Measurements from ENCODE around the gene PDE6A. TPM values are rescaled to one million over a fixed set of nuclear protein-coding genes. Genes with fewer than 3 reads are reported as not detected.
"Not testable (repeated sequence)": the region's sequence is repeated elsewhere in the genome, so short reads cannot be mapped to it uniquely, and the experiment has no call there.

Gene PDE6A
- total RNA-seq, 2 donors from 2014 or later = 4.2 to 4.7 TPM

DNA sequence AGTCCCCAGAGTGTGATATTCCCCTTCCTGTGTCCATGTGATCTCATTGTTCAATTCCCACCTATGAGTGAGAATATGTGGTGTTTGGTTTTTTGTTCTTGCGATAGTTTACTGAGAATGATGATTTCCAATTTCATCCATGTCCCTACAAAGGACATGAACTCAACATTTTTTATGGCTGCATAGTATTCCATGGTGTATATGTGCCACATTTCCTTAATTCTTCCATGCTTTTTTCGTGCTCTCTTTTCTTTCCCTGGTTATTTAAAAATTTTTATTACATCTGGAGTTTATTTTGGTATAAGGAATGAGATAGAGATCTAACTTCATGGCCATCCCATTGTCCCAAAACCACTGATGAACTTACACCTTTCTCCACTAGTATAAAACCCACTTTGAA is 65.0 kb downstream of the PDE6A start:
- ATAC-seq; DNase-seq; intact Hi-C loops (cut with DNase I, micrococcal nuclease): not testable (repeated sequence)

DNA sequence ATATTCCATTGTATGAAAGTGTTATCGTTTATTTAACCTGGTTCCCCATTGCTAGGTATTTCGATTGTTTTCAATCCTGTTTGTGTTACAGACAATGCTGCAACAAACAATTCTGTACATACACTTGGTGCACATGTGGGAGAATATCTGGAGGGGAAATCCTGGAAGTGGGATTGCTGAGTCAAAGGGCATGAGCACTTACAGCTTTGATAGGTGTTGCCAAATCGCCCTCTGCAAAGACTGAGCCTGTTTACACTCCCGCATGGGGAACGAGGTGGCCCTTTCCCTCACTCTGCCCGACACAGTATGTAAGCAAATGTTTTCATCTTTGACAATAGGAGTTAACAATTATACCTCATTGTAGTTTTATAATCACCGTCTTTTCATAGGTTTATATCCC is 66.2 kb downstream of the PDE6A start:
- intact Hi-C loops (cut with DNase I, micrococcal nuclease) = no loop called here
- DNase-seq = peak; percentile 46 to 79
- ATAC-seq = peak; percentile 85

DNA sequence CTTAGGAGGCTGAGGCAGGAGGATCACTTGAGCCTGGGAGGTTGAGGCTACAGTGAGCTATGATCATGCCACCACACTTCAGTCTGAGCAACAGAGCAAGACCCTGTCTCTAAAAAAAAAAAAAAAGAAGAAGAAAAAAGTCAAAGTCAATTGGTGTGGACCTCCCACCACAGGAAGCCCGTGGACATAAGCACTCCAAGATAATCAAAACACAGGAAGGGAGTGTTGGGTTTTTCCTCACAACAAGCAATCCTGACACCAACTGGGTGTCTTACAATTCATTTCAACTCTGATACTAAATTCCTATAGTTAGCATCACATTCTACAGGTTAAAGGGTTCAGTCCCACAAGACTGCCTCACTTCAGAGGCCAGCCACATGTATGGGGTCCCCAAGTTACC is 70.7 kb downstream of the PDE6A start:
- DNase-seq (no peak), ATAC-seq (no peak)
- intact Hi-C loops (cut with DNase I, micrococcal nuclease) = no loop called here

DNA sequence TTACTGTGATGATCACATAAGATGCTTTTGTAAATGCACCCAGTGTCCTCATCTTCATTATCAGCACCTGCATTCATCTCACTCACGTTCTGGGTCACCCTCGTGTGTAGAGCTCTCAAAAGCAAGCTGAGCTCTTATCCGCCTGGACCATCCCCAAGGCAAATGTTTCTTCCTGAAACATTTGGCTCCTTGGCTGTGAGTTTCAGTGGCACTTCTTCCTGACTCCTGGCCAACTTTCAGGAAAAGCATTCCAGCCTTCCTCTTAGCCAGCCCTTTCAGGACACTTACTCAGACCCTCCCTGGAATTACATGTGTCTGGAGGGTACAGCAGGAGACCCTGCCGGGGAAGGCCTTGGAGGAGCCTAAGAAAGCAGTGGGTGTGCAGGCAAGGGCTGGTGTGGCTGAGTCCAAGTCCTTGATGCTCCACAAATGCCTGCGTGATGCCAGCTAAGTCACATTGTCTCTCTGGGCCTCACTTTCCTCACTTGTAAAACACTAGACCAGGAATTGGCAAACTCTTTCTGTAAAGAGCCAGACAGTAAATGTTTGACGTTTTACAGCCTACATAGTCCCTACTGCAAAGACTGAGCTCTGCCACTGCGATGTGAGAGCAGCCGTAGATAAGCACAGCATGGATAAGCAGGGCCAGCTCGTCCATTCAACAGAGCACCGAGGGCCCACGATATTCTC is 72.1 kb downstream of the PDE6A start:
- peak; percentile 45 for ATAC-seq
- intact Hi-C loops (cut with DNase I, micrococcal nuclease) = no loop called here
- peak in 1 of 2 donors; percentile 43 for DNase-seq

DNA sequence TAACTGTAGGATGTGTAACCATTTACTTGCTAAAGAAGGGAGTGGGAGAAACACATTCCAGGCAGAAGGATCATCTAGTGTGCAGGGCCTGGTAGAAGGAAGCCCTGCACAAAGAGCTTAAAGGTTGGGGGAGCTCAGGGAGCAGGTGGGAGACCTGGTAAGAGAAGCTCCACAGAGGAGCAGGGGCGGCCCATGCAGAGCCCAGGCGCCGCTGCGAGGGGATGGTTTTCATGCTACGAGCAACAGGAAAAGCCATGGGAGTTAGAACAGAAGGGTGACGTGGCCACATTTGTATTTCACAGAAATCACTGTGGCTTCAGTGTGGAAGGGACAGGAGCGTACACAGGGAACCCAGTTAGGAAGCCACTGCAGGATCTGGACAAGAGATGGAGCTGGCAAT is 73.1 kb downstream of the PDE6A start:
- intact Hi-C loops (cut with DNase I, micrococcal nuclease) = no loop called here
- no peak for ATAC-seq
- DNase-seq = no peak

DNA sequence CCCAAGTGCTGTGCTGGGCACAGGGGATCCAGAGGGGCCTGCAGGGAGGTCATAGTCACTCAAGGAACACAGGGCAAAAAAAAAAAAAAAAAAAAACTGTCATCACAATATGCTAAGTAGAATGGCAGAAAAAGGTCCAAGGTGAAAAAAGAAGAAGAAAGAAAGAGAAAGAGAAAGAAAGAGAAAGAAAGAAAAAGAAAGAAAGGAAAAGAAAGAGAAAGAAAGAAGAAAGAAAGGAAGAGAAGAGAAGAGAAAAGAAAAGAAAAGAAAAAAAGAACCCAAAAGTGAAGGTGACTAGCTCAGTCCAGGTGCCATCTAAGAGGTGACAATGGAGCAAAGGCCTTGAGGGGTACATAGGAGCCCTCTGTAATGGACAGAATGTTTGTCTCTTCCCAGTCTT is 73.9 kb downstream of the PDE6A start:
- ATAC-seq (no peak), DNase-seq (no peak)
- intact Hi-C loops (cut with DNase I, micrococcal nuclease) = no loop called here

DNA sequence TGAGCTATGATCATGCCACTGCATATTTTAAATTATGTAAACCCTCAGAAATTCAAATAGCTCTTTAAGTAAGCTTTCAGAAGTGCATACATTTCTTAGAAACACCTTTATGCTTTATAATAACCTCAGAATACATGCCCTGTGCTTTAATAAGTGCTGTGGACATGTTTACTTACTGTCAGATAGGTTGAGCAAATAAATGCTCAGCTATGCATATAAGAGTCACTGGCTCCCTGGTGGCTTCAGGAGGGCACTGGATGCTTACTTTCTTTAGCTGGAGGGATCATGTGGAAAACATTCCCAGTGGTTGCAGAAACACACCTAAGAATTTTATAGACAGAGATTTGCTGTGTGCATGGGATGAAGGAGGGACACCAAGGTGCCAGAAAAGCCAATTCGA is 74.4 kb downstream of the PDE6A start:
- no peak for DNase-seq
- intact Hi-C loops (cut with DNase I, micrococcal nuclease) = no loop called here
- peak; percentile 13 for ATAC-seq

DNA sequence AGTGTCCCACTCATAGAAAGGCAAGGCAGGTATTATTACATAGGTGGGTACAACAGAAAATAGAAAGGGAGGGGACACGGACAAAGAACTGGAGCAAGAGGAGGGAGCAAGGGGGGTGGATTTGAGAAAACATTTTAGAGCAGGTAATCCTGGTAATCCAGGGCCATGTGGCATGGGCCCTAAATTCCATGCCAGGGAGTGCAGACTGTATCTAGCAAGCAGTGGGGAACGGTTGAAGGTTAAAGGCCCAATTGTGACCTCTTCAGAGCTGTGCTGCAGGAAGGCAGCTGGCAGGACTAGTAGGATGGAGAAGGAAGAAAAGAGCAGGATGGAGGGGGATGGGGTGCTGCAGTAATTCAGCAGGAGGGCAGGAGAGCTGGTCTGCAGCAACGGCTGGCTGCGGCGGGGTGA is 75.2 kb downstream of the PDE6A start:
- intact Hi-C loops (cut with DNase I, micrococcal nuclease) = no loop called here
- peak; percentile 75 to 89 for DNase-seq
- ATAC-seq = peak; percentile 82

DNA sequence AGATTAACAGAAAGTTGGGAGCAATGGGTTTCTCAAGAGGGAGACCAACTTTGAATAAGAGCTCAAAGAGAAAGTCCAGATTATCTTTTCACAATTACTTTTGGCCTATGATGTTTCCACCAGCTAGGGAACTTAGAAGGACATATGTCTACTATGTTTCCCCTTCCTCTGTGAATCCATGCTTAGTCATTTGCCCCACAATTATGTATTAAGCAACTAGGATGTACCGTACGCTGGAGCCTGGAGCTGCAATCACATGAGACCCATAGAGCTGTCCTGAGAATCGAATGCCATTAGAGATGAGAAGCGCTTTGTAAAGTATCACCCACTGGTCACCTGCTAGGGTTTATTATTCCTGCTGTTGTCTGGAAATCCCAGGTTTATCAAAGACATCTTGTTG is 78.8 kb downstream of the PDE6A start:
- no peak for DNase-seq
- ATAC-seq = no peak
- intact Hi-C loops (cut with DNase I, micrococcal nuclease) = no loop called here

DNA sequence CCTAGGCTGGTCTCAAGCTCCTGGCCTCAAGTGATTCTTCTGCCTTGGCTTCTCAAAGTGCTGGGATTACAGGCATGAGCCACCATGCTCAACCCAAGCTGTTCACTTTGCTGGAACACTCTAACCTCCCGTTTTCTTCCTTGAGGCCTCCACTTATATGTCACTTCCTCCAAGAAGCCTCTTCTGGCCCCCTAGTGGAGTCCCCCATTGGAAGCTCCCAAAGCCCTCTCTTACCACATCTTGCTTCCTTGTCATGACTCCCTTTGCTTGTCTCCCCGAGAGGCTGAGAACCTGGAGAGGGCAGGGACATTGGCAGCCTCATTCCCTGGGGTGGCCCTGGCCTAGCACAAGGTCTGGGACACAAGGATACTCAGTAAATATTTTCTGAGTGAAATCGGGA is 80.8 kb downstream of the PDE6A start:
- intact Hi-C loops (cut with DNase I, micrococcal nuclease) = no loop called here
- ATAC-seq = no peak

DNA sequence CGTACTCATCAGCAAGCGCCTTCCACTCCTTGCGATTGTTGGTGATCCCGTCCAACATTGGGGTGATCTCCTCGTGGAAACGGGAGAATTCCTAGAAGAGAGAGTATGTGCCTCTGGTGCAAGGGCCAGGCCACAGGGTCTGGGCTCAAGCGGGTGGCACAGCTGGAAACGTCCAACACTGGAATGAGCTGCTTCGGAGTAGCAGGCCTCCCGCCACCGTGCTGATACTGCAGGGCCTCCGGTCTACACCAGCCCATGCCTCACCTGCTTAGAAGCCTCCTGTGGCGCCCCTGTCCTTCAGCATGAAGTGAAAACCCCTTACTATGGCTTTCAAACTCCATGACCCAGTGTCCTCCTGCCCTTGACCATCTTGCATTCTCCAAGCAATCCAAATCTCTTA is 81.4 kb downstream of the PDE6A start:
- intact Hi-C loops (cut with DNase I, micrococcal nuclease) = no loop called here
- ATAC-seq (no peak), DNase-seq (no peak)

More for the DNA sequence above, 80.8 kb downstream of the PDE6A start:
- no peak for DNase-seq

DNA sequence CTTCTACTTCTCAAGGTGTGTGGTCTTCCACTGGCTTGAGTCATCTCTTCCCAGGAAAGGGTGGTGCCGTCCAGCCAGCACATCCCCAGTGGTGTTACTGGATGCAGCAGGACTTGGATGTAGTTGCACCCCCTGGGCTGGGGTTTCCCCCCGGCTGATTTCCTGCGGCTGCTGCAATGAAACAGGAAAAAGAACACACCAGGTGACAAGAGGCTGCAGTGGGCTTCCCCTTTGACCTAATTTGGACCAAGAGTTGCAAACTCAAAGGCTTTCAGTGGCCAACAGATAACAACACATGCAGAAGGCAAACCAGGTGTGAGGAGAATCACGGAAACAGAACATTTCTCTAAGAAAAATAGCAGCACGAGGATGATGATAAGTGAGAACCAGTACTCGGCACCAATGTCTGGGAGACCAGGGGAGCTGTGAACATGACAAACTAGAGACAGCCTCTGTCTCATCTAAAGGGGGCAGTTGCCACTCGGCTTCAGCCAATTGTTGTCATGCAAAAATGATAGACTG is 83.7 kb downstream of the PDE6A start:
- peak in 1 of 2 donors; percentile 22 for DNase-seq
- intact Hi-C loops (cut with DNase I, micrococcal nuclease) = no loop called here
- no peak for ATAC-seq

DNA sequence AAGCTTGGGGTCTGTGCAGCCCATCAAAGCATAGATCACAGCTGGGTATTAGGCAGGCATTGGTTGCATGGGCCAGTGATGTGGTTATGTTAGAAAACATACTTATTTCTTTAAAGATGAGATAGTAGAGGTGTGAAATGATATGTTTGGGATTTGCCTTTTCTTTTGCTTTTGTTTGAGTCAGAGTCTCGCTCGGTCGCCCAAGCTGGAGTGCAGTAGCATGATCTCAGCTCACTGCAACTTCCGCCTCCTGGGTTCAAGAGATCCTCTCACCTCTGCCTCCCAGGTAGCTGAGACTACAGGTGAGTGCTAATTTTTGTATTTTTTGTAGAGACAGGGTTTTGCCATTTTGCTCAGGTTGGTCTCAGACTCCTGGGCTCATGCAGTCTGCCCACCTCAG is 84.8 kb downstream of the PDE6A start:
- intact Hi-C loops (cut with DNase I, micrococcal nuclease) = no loop called here

DNA sequence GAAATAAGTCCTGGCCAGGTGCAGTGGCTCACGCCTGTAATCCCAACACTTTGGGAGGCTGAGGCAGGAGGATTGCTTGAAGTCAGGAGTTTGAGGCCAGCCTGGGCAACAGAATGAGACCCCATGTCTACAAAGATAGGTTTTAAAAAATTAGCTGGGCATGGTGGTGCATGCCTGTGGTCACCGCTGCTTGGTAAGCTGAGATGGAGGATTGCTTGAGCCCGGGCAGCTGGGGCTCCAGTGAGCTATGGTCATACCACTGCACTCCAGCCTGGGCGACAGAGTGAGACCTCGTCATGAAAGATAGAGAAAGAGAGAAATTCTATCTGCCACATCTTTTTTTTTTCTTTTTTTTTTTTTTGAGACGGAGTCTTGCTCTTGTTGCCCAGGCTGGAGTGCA is 86.1 kb downstream of the PDE6A start:
- ATAC-seq; intact Hi-C loops (cut with DNase I, micrococcal nuclease); DNase-seq: not testable (repeated sequence)

More for the DNA sequence above, 84.8 kb downstream of the PDE6A start:
- no peak for ATAC-seq
- no peak for DNase-seq

DNA sequence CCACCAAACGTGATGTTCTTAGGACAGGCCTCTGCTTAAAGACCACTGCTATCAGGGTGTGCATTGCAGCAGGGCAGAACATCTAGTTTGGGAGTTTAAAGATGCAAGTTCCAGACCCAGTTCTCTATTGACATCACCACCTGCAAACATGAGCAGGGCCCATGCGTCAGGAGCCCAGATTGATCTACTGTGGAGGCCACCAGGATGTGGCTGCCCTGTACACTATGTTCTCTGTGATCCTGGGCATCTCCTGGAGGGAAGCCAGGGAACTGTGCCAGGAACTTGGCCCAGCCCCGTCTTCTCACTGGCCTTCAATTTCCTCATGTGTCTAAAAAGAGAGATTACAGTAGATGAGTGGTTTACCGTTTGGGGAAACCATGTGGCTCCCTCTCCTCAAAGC is 87.1 kb downstream of the PDE6A start:
- ATAC-seq (peak; percentile 96), DNase-seq (peak; percentile 90 to 96)
- intact Hi-C loops (cut with DNase I, micrococcal nuclease) = no loop called here

DNA sequence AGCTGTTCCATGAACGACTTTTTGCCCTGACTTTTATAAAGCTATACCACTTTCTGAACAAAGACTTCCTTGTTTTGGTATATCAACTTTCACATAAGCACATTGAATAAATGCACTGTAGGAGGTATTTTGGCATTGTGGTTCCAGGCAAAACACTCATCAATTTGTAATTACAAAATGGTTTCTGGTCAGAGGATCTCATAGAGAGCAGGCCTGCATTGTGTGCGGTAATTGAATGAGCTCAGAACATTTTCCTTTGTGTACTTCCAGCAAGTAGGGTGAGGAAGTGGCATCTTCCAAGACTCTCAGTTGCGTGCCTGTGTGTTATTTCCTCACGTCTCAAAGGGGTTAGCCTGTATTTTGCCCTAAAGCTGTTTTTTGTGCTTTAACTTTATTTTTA is 89.2 kb downstream of the PDE6A start:
- ATAC-seq (no peak), DNase-seq (no peak)
- intact Hi-C loops (cut with DNase I, micrococcal nuclease) = no loop called here

DNA sequence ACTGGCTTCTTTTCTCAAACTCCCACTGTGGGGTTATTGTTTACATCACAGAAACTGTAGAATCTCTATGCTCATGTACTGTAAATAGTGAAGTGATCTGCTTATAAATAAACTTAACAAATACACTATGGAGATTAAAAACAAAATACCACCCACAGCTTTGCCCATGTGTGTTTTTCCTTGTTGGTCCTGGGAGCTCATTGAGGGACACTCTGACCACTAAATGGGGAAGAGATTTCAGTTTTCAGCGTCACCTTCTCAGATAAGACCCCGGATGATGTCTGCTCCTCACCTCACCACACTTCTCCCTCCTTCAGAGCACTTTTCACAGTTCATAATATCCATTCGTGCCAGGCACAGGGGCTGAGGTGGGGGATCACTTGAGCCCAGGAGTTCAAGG is 89.7 kb downstream of the PDE6A start:
- DNase-seq = no peak
- intact Hi-C loops (cut with DNase I, micrococcal nuclease) = no loop called here
- ATAC-seq = no peak

DNA sequence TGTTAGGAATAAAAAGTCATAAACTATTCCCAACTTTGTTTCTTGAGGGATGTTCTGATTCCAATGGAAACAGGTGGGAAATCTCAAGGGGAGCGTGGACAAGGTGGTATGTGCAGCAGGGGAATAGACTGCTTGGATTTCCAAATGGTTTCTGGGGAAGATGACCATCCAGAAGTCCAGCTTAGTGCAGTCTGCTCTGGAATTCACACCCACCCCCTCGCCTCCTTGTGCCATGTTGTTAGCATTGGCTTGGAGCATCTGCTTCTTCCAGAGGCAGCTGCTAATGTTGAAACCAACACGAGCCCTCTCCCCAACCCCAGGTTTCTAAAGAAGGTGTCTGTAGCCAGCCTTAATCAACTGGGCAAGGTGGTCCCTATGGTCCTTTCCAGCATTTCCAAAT is 90.9 kb downstream of the PDE6A start:
- intact Hi-C loops (cut with DNase I, micrococcal nuclease) = no loop called here
- DNase-seq (no peak), ATAC-seq (no peak)

DNA sequence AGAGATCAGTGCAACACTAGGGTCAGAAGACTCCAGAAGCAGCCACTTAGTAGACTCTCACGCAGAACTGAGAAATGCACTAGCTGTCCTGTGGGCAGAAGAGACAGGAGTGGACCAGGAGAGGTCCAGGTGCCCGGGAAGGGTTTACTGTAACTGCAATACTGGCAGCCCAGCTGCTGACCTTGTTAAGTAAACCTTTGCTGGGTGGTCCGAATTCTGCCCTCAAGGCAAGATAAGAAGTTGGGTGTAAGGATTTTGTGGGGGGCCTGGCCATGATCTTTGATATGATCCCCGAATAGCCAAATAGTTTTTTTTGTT is 91.3 kb downstream of the PDE6A start:
- no peak for ATAC-seq

DNA sequence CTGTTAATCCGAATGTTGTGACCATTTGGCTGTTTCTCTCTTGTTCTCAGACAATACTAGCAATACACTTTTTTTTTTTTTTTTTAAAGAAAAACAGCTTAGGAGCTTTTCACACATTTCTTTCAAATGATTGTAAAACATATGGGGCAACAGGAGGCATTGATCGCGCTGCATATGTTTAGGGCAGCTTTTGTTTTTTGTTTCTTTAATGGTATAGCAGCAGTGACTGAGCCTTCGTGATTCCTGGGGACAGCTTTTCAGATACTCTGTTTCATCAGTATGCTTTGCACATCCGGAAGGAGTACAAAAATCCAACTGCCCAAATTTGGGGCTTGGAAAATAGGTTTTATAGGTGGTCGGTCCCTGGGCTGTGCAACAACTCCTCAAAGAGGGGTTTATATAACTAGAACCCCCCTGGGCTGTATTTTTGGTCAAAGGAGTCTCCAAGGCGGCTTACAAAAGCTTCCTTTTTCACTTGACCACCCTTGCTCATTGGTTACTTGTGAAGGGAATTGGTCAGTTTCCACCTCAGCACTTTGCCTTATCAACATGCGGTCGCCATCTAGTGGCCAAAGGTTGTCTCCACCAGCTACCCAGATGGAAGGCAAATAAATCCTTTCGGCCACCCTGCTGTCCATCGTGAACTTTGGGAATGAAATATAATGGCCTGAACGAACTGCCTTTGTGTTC is 91.8 kb downstream of the PDE6A start:
- intact Hi-C loops (cut with DNase I, micrococcal nuclease) = no loop called here
- ATAC-seq (peak; percentile 23), DNase-seq (peak; percentile 72 to 87)

More for the DNA sequence above, 91.3 kb downstream of the PDE6A start:
- DNase-seq = no peak
- intact Hi-C loops (cut with DNase I, micrococcal nuclease) = no loop called here

DNA sequence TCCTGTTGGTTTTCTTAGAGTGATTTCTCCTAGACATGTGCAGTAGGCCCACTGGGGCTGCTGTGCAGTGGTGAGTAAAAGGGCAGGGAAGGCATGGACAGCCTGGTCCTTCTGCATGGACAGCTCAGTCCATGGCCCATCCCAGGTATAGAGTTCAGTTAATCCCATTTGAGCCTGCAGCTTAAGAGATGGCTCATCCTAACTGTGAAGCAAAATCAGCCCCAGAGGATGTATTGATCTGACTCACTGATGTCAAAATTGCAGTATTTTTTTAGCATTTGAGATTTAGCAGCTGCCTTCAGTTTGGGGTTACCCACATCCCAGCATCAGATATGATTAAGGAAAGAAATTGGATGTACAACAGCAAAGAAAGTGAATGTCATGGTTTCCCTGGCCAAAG is 93.4 kb downstream of the PDE6A start:
- no peak for ATAC-seq
- intact Hi-C loops (cut with DNase I, micrococcal nuclease) = no loop called here
- no peak for DNase-seq

Data from left colon (tissue), 2 donors.